CD8-positive, alpha-beta memory T cell (primary cell): Measurements from ENCODE around the gene GRAP2. TPM values are rescaled to one million over a fixed set of nuclear protein-coding genes. Genes with fewer than 3 reads are reported as not detected.

Experiments used
- CTCF ChIA-PET: fragments of 350-600 bp; sonication (Branson Sonifier 250); formaldehyde crosslinking; loops from one replicate; lab custom pipeline; 2021; ENCODE audit warnings: antibody characterized with exemption; lab: Charles Lee
- POLR2A ChIA-PET: fragments of 350-600 bp; sonication (Branson Sonifier 250); formaldehyde crosslinking; loops from one replicate; lab custom pipeline; 2021; ENCODE audit warnings: antibody characterized with exemption; lab: Charles Lee
- DNase-seq, 5 donors: peaks; one replicate each; pipeline versions ENCODE4 v3.0.0 to v3.0.0-alpha.2; 2020 to 2022; ENCODE audit warnings: mixed read lengths in 1 of 5
- H3K27ac ChIP-seq: one replicate; pipeline ENCODE4 v1.7.0; 2013; ENCODE audit warnings: low read depth, mild to moderate bottlenecking, low read length, moderate library complexity
- H3K27me3 ChIP-seq: 2 replicates; pipeline ENCODE4 v1.7.0; 2013; ENCODE audit warnings: low read length, mild to moderate bottlenecking; ENCODE audit not compliant: insufficient read depth, poor library complexity, severe bottlenecking
- H3K36me3 ChIP-seq: 2 replicates; pipeline ENCODE4 v1.7.0; 2013; ENCODE audit warnings: mild to moderate bottlenecking, low read length, moderate library complexity; ENCODE audit not compliant: insufficient read depth
- H3K4me1 ChIP-seq: 2 replicates; pipeline ENCODE4 v1.7.0; 2013; ENCODE audit warnings: mild to moderate bottlenecking, low read length, moderate library complexity; ENCODE audit not compliant: insufficient read depth
- H3K4me3 ChIP-seq: 2 replicates; pipeline ENCODE4 v1.7.0; 2013; ENCODE audit warnings: mild to moderate bottlenecking, low read length
- H3K9me3 ChIP-seq: 2 replicates; pipeline ENCODE4 v1.7.0; 2013; ENCODE audit warnings: mild to moderate bottlenecking, low read length
- H3K27ac Mint-ChIP-seq, 8 donors: one replicate each; pipeline ENCODE4 v1.8.0; 2020 to 2021; ENCODE audit warnings: mixed read lengths in 8 of 8, mild to moderate bottlenecking in 6 of 8, inconsistent platforms in 3 of 8, moderate library complexity in 3 of 8
- H3K27me3 Mint-ChIP-seq, 2 donors: one replicate each; pipeline ENCODE4 v1.8.0; 2020 to 2021; ENCODE audit warnings: mixed read lengths in 2 of 2, mild to moderate bottlenecking in 1 of 2, moderate library complexity in 1 of 2
- H3K36me3 Mint-ChIP-seq, 3 donors: one replicate each; pipeline ENCODE4 v1.8.0; 2020 to 2021; ENCODE audit warnings: mixed read lengths in 3 of 3, inconsistent platforms in 1 of 3, mild to moderate bottlenecking in 1 of 3
- H3K4me1 Mint-ChIP-seq, 3 donors: one replicate each; pipeline ENCODE4 v1.8.0; 2020 to 2021; ENCODE audit warnings: mixed read lengths in 3 of 3, inconsistent platforms in 1 of 3, mild to moderate bottlenecking in 1 of 3
- H3K4me3 Mint-ChIP-seq, 7 donors: one replicate each; pipeline ENCODE4 v1.8.0; 2020 to 2021; ENCODE audit warnings: mixed read lengths in 7 of 7, mild to moderate bottlenecking in 6 of 7, moderate library complexity in 4 of 7, inconsistent platforms in 2 of 7
- H3K9me3 Mint-ChIP-seq, 5 donors: one replicate each; pipeline ENCODE4 v1.8.0; 2020 to 2022; ENCODE audit warnings: mixed read lengths in 5 of 5, mild to moderate bottlenecking in 3 of 5, moderate library complexity in 2 of 5, inconsistent platforms in 1 of 5
- polyA plus RNA-seq: library from polyadenylated mRNA; unstranded; fragments of 300-500 nt; fragmentation: Illumina TruSeq; gene quantifications from one replicate; pipeline ENCODE4 v1.2.3, GENCODE V29; 2021
- total RNA-seq, 2 experiments: library from RNA; stranded (reverse); gene quantifications; one replicate each; pipeline ENCODE4 v1.2.3, GENCODE V29; 2021

The GRAP2 gene
- total and polyA plus RNA-seq, 3 experiments from 2014 or later, result 41.8 to 103 (median 53.2) TPM

GRCh38 chr22:39932918-39933649, 32.2 kb downstream of the GRAP2 start:
- peak; percentile 46 to 76 (median 67) for DNase-seq
- POLR2A ChIA-PET, result interaction anchor here (0.6 to 2.2 kb wide), 16 partner anchors 8 to 350 kb away, joined by 3 to 9 read pairs (median 3); partner anchors contain the start of gene FAM83F
- H3K4me3 ChIP-seq, result peak overlapping the region; percentile 30
- H3K4me3 Mint-ChIP-seq, result peak overlapping the region in 6 of 7 donors; percentile 74 to 85 (median 81)
- H3K4me1 ChIP-seq, result peaks cover 98% of the 10 kb centered on the region
- H3K4me1 Mint-ChIP-seq, result peaks cover 55% of the 10 kb centered on the region in 3 donors
- peak overlapping the region in 7 of 8 donors; percentile 76 to 98 (median 92) for H3K27ac Mint-ChIP-seq
- no peak overlapping the region for H3K27ac ChIP-seq
- no peaks in the 10 kb centered on the region for H3K36me3 ChIP-seq
- H3K9me3 ChIP-seq, result no peaks in the 10 kb centered on the region
- no peaks in the 10 kb centered on the region for H3K27me3 Mint-ChIP-seq
- no peaks in the 10 kb centered on the region for H3K27me3 ChIP-seq
- no peaks in the 10 kb centered on the region for H3K9me3 Mint-ChIP-seq
- CTCF ChIA-PET, result interaction anchor here (1.1 to 2.9 kb wide), 11 partner anchors 10 to 415 kb away, joined by 3 to 35 read pairs (median 10); no protein-coding TSS in a partner anchor
- peaks cover 0 to 18% (median 8%) of the 10 kb centered on the region in 3 donors for H3K36me3 Mint-ChIP-seq

- Histone ChIP-seq H3K9me3 (no peaks in the 10 kb centered on the region), H3K4me3 (peak overlapping the region; percentile 30), H3K27me3 (no peaks in the 10 kb centered on the region), H3K27ac (no peak overlapping the region), H3K36me3 (no peaks in the 10 kb centered on the region), H3K4me1 (peaks cover 98% of the 10 kb centered on the region)
- H3K9me3 Mint-ChIP-seq, result no peaks in the 10 kb centered on the region
- H3K4me1 Mint-ChIP-seq, result peaks cover 61 to 62% (median 62%) of the 10 kb centered on the region in 3 donors
- H3K27me3 Mint-ChIP-seq, result no peaks in the 10 kb centered on the region
- ChIA-PET POLR2A (interaction anchor here (0.5 to 2.2 kb wide), 14 partner anchors 9 to 468 kb away, joined by 3 to 9 read pairs (median 3); partner anchors contain the start of gene FAM83F), CTCF (interaction anchor here (0.7 to 2.9 kb wide), 9 partner anchors 9 to 400 kb away, joined by 3 to 35 read pairs (median 13); no protein-coding TSS in a partner anchor)
- H3K4me3 Mint-ChIP-seq, result peak overlapping the region in 6 of 7 donors; percentile 48 to 85 (median 78)
- peaks cover 0 to 15% (median 8%) of the 10 kb centered on the region in 3 donors for H3K36me3 Mint-ChIP-seq
- DNase-seq, result no peak
- H3K27ac Mint-ChIP-seq, result peak overlapping the region in 7 of 8 donors; percentile 76 to 98 (median 92)
Measured at GRCh38 chr22:39933741-39934140, 32.9 kb downstream of the GRAP2 start.

- Mint-ChIP-seq H3K27ac (peak overlapping the region in 7 of 8 donors; percentile 76 to 94 (median 91)), H3K4me3 (peak overlapping the region; percentile 48 to 85 (median 80)), H3K4me1 (peaks cover 71 to 73% (median 73%) of the 10 kb centered on the region in 3 donors), H3K36me3 (peaks cover 0 to 17% (median 8%) of the 10 kb centered on the region in 3 donors), H3K9me3 (no peaks in the 10 kb centered on the region), H3K27me3 (no peaks in the 10 kb centered on the region)
- POLR2A ChIA-PET, result interaction anchor here (0.5 to 1.1 kb wide), 3 partner anchors 9 to 41 kb away, joined by 3 read pairs; no protein-coding TSS in a partner anchor
- Histone ChIP-seq H3K27me3 (no peaks in the 10 kb centered on the region), H3K4me1 (peaks cover 97% of the 10 kb centered on the region), H3K9me3 (no peaks in the 10 kb centered on the region), H3K27ac (no peak overlapping the region), H3K4me3 (peak overlapping the region; percentile 43), H3K36me3 (no peaks in the 10 kb centered on the region)
- DNase-seq, result no peak
- CTCF ChIA-PET, result interaction anchor here (0.8 to 1.7 kb wide), 9 partner anchors 9 to 43 kb away, joined by 3 to 6 read pairs (median 5); no protein-coding TSS in a partner anchor
Measured at GRCh38 chr22:39935116-39935515, 34.2 kb downstream of the GRAP2 start.

GRCh38 chr22:39935612-39936011, 34.7 kb downstream of the GRAP2 start:
- peak overlapping the region; percentile 48 to 83 (median 78) for H3K4me3 Mint-ChIP-seq
- DNase-seq, result no peak
- ChIA-PET POLR2A (interaction anchor here (0.5 to 1.1 kb wide), 3 partner anchors 10 to 42 kb away, joined by 3 read pairs; no protein-coding TSS in a partner anchor), CTCF (interaction anchor here (0.8 to 1.7 kb wide), 8 partner anchors 10 to 44 kb away, joined by 3 to 6 read pairs (median 5); no protein-coding TSS in a partner anchor)
- Histone ChIP-seq H3K27ac (peak overlapping the region; percentile 21), H3K36me3 (no peaks in the 10 kb centered on the region), H3K27me3 (no peaks in the 10 kb centered on the region), H3K4me3 (peak overlapping the region; percentile 43), H3K9me3 (no peaks in the 10 kb centered on the region), H3K4me1 (peaks cover 97% of the 10 kb centered on the region)
- no peaks in the 10 kb centered on the region for H3K9me3 Mint-ChIP-seq
- peaks cover 0 to 19% (median 8%) of the 10 kb centered on the region in 3 donors for H3K36me3 Mint-ChIP-seq
- no peaks in the 10 kb centered on the region for H3K27me3 Mint-ChIP-seq
- peaks cover 76 to 78% (median 78%) of the 10 kb centered on the region in 3 donors for H3K4me1 Mint-ChIP-seq
- H3K27ac Mint-ChIP-seq, result peak overlapping the region in 7 of 8 donors; percentile 87 to 96 (median 92)

- Mint-ChIP-seq H3K27me3 (no peaks in the 10 kb centered on the region), H3K36me3 (peaks cover 0 to 24% (median 8%) of the 10 kb centered on the region in 3 donors), H3K4me3 (peak overlapping the region; percentile 48 to 82 (median 78)), H3K27ac (peak overlapping the region in 7 of 8 donors; percentile 87 to 96 (median 92)), H3K4me1 (peaks cover 86 to 88% (median 88%) of the 10 kb centered on the region in 3 donors), H3K9me3 (no peaks in the 10 kb centered on the region)
- ChIA-PET POLR2A (interaction anchor here (0.5 to 1.7 kb wide), 2 partner anchors 10 to 15 kb away, joined by 3 to 9 read pairs; no protein-coding TSS in a partner anchor), CTCF (interaction anchor here (0.7 to 1.3 kb wide), 5 partner anchors 9 to 31 kb away, joined by 3 to 4 read pairs (median 3); no protein-coding TSS in a partner anchor)
- peak overlapping the region; percentile 43 for H3K4me3 ChIP-seq
- peak overlapping the region; percentile 21 for H3K27ac ChIP-seq
- no peaks in the 10 kb centered on the region for H3K9me3 ChIP-seq
- H3K4me1 ChIP-seq, result peaks cover 97% of the 10 kb centered on the region
- no peaks in the 10 kb centered on the region for H3K27me3 ChIP-seq
- H3K36me3 ChIP-seq, result no peaks in the 10 kb centered on the region
- no peak for DNase-seq
Measured at GRCh38 chr22:39936523-39937145, 35.8 kb downstream of the GRAP2 start.

- ChIA-PET POLR2A (interaction anchor here (0.8 to 1.7 kb wide), 4 partner anchors 9 to 38 kb away, joined by 3 to 9 read pairs (median 3); no protein-coding TSS in a partner anchor), CTCF (interaction anchor here (1.0 to 2.3 kb wide), 4 partner anchors 12 to 403 kb away, joined by 3 to 12 read pairs (median 3); no protein-coding TSS in a partner anchor)
- H3K4me1 Mint-ChIP-seq, result peaks cover 95 to 98% (median 98%) of the 10 kb centered on the region in 3 donors
- peak overlapping the region in 7 of 8 donors; percentile 87 to 94 (median 91) for H3K27ac Mint-ChIP-seq
- Histone ChIP-seq H3K4me3 (peak overlapping the region; percentile 43), H3K36me3 (no peaks in the 10 kb centered on the region), H3K27me3 (no peaks in the 10 kb centered on the region), H3K27ac (peak overlapping the region; percentile 29), H3K4me1 (peaks cover 97% of the 10 kb centered on the region), H3K9me3 (no peaks in the 10 kb centered on the region)
- no peaks in the 10 kb centered on the region for H3K27me3 Mint-ChIP-seq
- H3K36me3 Mint-ChIP-seq, result peaks cover 0 to 30% (median 8%) of the 10 kb centered on the region in 3 donors
- peak in 2 of 5 donors; percentile 54 to 80 for DNase-seq
- H3K4me3 Mint-ChIP-seq, result peak overlapping the region; percentile 49 to 82 (median 76)
- H3K9me3 Mint-ChIP-seq, result no peaks in the 10 kb centered on the region
Measured at GRCh38 chr22:39937906-39938305, 37.0 kb downstream of the GRAP2 start.

GRCh38 chr22:39938509-39939111, 37.7 kb downstream of the GRAP2 start:
- Histone ChIP-seq H3K4me1 (peaks cover 97% of the 10 kb centered on the region), H3K27me3 (no peaks in the 10 kb centered on the region), H3K9me3 (no peaks in the 10 kb centered on the region), H3K4me3 (peak overlapping the region; percentile 9), H3K27ac (peak overlapping the region; percentile 18), H3K36me3 (no peaks in the 10 kb centered on the region)
- ChIA-PET CTCF (interaction anchor here (1.0 to 2.3 kb wide), 4 partner anchors 13 to 86 kb away, joined by 3 to 12 read pairs (median 5); no protein-coding TSS in a partner anchor), POLR2A (interaction anchor here (0.8 to 1.3 kb wide), 3 partner anchors 10 to 39 kb away, joined by 3 read pairs; no protein-coding TSS in a partner anchor)
- H3K27me3 Mint-ChIP-seq, result no peaks in the 10 kb centered on the region
- H3K4me1 Mint-ChIP-seq, result peaks cover 95 to 98% (median 98%) of the 10 kb centered on the region in 3 donors
- peak overlapping the region; percentile 9 to 82 (median 76) for H3K4me3 Mint-ChIP-seq
- no peaks in the 10 kb centered on the region for H3K9me3 Mint-ChIP-seq
- DNase-seq, result no peak
- H3K27ac Mint-ChIP-seq, result peak overlapping the region in 7 of 8 donors; percentile 87 to 94 (median 91)
- H3K36me3 Mint-ChIP-seq, result peaks cover 0 to 33% (median 8%) of the 10 kb centered on the region in 3 donors
